ENCODE data around the gene DMAP1.

The DMAP1 gene

GRCh38 chr1:44256762-44257554 lies 43.7 kb downstream of the DMAP1 start:
- no peak for DNase-seq (ENCODE audit: low read depth, low spot score)
- no peak overlapping the region for H3K4me3 ChIP-seq (ENCODE audit: low read depth, low read length)
- CTCF ChIA-PET = interaction anchor here (1.1 to 3.8 kb wide), 3 partner anchors 9 to 396 kb away, joined by 4 to 14 read pairs (median 6); no protein-coding TSS in a partner anchor
- TF ChIP-seq CTCF (IDR thresholded peaks at IDR 0.05; ENCODE audit: insufficient read depth, low read length, missing control alignments) = no peak
- POLR2A ChIA-PET = no interaction called here

- H3K4me3 ChIP-seq (ENCODE audit: low read depth, low read length) = no peak overlapping the region
- no peak for TF ChIP-seq CTCF (IDR thresholded peaks at IDR 0.05; ENCODE audit: insufficient read depth, low read length, missing control alignments)
- DNase-seq (ENCODE audit: low read depth, low spot score) = no peak
- CTCF ChIA-PET = interaction anchor here (0.6 to 1.4 kb wide), 3 partner anchors 9 to 41 kb away, joined by 3 to 4 read pairs (median 4); no protein-coding TSS in a partner anchor
- POLR2A ChIA-PET = no interaction called here
Measured at GRCh38 chr1:44259090-44259489, 45.8 kb downstream of the DMAP1 start.

- no peak overlapping the region for H3K4me3 ChIP-seq (ENCODE audit: low read depth, low read length)
- TF ChIP-seq CTCF (IDR thresholded peaks at IDR 0.05; ENCODE audit: insufficient read depth, low read length, missing control alignments) = no peak
- POLR2A ChIA-PET = no interaction called here
- DNase-seq (ENCODE audit: low read depth, low spot score) = no peak
- CTCF ChIA-PET = no interaction called here
Measured at GRCh38 chr1:44260792-44261170, 47.5 kb downstream of the DMAP1 start.

GRCh38 chr1:44261171-44261817 lies 48.0 kb downstream of the DMAP1 start:
- TF ChIP-seq CTCF (IDR thresholded peaks at IDR 0.05; ENCODE audit: insufficient read depth, low read length, missing control alignments) = no peak
- DNase-seq (ENCODE audit: low read depth, low spot score) = no peak
- ChIA-PET CTCF (interaction anchor here (0.6 kb wide), 1 partner anchor 100 kb away, joined by 3 read pairs; no protein-coding TSS in a partner anchor), POLR2A (interaction anchor here (0.7 to 1.6 kb wide), 2 partner anchors 14 to 33 kb away, joined by 3 to 4 read pairs; no protein-coding TSS in a partner anchor)
- H3K4me3 ChIP-seq (ENCODE audit: low read depth, low read length) = no peak overlapping the region

GRCh38 chr1:44261962-44262361 lies 48.7 kb downstream of the DMAP1 start:
- ChIA-PET CTCF (interaction anchor here (0.6 kb wide), 1 partner anchor 101 kb away, joined by 3 read pairs; no protein-coding TSS in a partner anchor), POLR2A (interaction anchor here (1.6 kb wide), 1 partner anchor 32 kb away, joined by 3 read pairs; no protein-coding TSS in a partner anchor)
- no peak overlapping the region for H3K4me3 ChIP-seq (ENCODE audit: low read depth, low read length)
- TF ChIP-seq CTCF (IDR thresholded peaks at IDR 0.05; ENCODE audit: insufficient read depth, low read length, missing control alignments) = no peak
- no peak for DNase-seq (ENCODE audit: low read depth, low spot score)

GRCh38 chr1:44262414-44262813 lies 49.1 kb downstream of the DMAP1 start:
- POLR2A ChIA-PET = interaction anchor here (1.6 kb wide), 1 partner anchor 32 kb away, joined by 3 read pairs; no protein-coding TSS in a partner anchor
- no peak for TF ChIP-seq CTCF (IDR thresholded peaks at IDR 0.05; ENCODE audit: insufficient read depth, low read length, missing control alignments)
- CTCF ChIA-PET = no interaction called here
- no peak overlapping the region for H3K4me3 ChIP-seq (ENCODE audit: low read depth, low read length)
- DNase-seq (ENCODE audit: low read depth, low spot score) = no peak

All from AG04449 (cell line).